Measurements from ENCODE around the gene KAT6B. TPM values are rescaled to one million over a fixed set of nuclear protein-coding genes. Genes with fewer than 3 reads are reported as not detected.

Gene KAT6B
- total RNA-seq, 1 experiment from 2014 or later = 14.9 TPM

DNA sequence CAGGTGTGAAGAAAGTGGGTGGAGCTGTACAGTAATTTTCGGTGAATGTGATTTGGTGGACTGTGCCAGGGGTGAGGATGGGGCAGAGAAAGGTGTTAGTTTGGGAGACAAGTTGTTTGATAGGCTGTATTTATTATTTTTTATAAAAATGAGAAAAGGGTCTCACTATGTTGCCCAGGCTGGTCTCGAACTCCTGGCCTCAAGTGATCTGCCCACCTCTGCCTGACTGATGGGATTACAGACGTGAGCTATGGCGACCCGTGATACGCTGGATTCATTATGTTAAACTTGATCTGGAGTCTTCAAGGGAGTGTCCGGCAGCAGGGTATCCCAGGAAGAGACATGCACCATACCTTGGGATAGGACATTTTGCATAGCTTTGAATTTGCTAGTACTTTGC lies 1.3 kb downstream of the KAT6B start:
- CTCF ChIA-PET = no interaction called here
- peaks cover 22% of the 10 kb centered on the region for H3K4me1 ChIP-seq
- intact Hi-C loops (cut with micrococcal nuclease; ENCODE audit: unreplicated experiment) = loop anchor here (2.0 kb wide), 1 partner anchor 283 kb away; the partner anchor contains the start of gene SAMD8

GRCh38 chr10:74828946-74829345 lies 2.5 kb downstream of the KAT6B start:
- no peak overlapping the region for H3K27ac Mint-ChIP-seq (ENCODE audit: unreplicated experiment)
- Histone ChIP-seq H3K36me3 (ENCODE audit: control insufficient read depth, insufficient read depth, low read length) (no peaks in the 10 kb centered on the region), H3K9me3 (no peaks in the 10 kb centered on the region), H3K4me1 (peaks cover 18% of the 10 kb centered on the region), H3K27me3 (replicated peaks; ENCODE audit: control insufficient read depth, insufficient read depth, low read length) (no peaks in the 10 kb centered on the region), H3K4me3 (ENCODE audit: low read depth, low read length) (no peak overlapping the region)
- ChIA-PET CTCF (no interaction called here), POLR2A (no interaction called here)
- DNase-seq = no peak
- no peak overlapping the region for H3K4me3 Mint-ChIP-seq (ENCODE audit: unreplicated experiment)
- TSS peak; percentile 37 for BruUV-seq (replicated peaks)
- H3K36me3 Mint-ChIP-seq (ENCODE audit: insufficient read depth, unreplicated experiment) = peaks cover 13% of the 10 kb centered on the region
- no peaks in the 10 kb centered on the region for H3K9me3 Mint-ChIP-seq (ENCODE audit: unreplicated experiment)
- TF ChIP-seq, protein P1, sequence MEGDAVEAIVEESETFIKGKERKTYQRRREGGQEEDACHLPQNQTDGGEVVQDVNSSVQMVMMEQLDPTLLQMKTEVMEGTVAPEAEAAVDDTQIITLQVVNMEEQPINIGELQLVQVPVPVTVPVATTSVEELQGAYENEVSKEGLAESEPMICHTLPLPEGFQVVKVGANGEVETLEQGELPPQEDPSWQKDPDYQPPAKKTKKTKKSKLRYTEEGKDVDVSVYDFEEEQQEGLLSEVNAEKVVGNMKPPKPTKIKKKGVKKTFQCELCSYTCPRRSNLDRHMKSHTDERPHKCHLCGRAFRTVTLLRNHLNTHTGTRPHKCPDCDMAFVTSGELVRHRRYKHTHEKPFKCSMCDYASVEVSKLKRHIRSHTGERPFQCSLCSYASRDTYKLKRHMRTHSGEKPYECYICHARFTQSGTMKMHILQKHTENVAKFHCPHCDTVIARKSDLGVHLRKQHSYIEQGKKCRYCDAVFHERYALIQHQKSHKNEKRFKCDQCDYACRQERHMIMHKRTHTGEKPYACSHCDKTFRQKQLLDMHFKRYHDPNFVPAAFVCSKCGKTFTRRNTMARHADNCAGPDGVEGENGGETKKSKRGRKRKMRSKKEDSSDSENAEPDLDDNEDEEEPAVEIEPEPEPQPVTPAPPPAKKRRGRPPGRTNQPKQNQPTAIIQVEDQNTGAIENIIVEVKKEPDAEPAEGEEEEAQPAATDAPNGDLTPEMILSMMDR (IDR thresholded peaks at IDR 0.05; ENCODE audit: insufficient read depth in 1 of 2, low read depth in 1 of 2, low read length in 1 of 2, severe bottlenecking in 1 of 2, unreplicated experiment in 1 of 2) = no peak
- intact Hi-C loops (cut with micrococcal nuclease; ENCODE audit: unreplicated experiment) = no loop called here
- H3K4me1 Mint-ChIP-seq (ENCODE audit: low read depth, unreplicated experiment) = peaks cover 24% of the 10 kb centered on the region
- no peaks in the 10 kb centered on the region for H3K27me3 Mint-ChIP-seq (ENCODE audit: insufficient read depth, unreplicated experiment)

More for the DNA sequence above, 1.3 kb downstream of the KAT6B start:
- H3K27me3 Mint-ChIP-seq (ENCODE audit: insufficient read depth, unreplicated experiment) = no peaks in the 10 kb centered on the region
- Histone ChIP-seq H3K4me3 (ENCODE audit: low read depth, low read length) (peak overlapping the region; percentile 49), H3K27me3 (replicated peaks; ENCODE audit: control insufficient read depth, insufficient read depth, low read length) (no peaks in the 10 kb centered on the region), H3K36me3 (ENCODE audit: control insufficient read depth, insufficient read depth, low read length) (no peaks in the 10 kb centered on the region), H3K9me3 (no peaks in the 10 kb centered on the region)
- H3K4me3 Mint-ChIP-seq (ENCODE audit: unreplicated experiment) = peak overlapping the region; percentile 86
- peaks cover 25% of the 10 kb centered on the region for H3K4me1 Mint-ChIP-seq (ENCODE audit: low read depth, unreplicated experiment)
- no peak for DNase-seq
- TF ChIP-seq, protein P1 (IDR thresholded peaks at IDR 0.05; ENCODE audit: insufficient read depth in 1 of 2, low read depth in 1 of 2, low read length in 1 of 2, severe bottlenecking in 1 of 2, unreplicated experiment in 1 of 2) = no peak
- POLR2A ChIA-PET = no interaction called here
- peak overlapping the region; percentile 96 for H3K27ac Mint-ChIP-seq (ENCODE audit: unreplicated experiment)
- BruUV-seq (replicated peaks) = TSS peak; percentile 24
- H3K36me3 Mint-ChIP-seq (ENCODE audit: insufficient read depth, unreplicated experiment) = peaks cover 13% of the 10 kb centered on the region
- H3K9me3 Mint-ChIP-seq (ENCODE audit: unreplicated experiment) = no peaks in the 10 kb centered on the region

DNA sequence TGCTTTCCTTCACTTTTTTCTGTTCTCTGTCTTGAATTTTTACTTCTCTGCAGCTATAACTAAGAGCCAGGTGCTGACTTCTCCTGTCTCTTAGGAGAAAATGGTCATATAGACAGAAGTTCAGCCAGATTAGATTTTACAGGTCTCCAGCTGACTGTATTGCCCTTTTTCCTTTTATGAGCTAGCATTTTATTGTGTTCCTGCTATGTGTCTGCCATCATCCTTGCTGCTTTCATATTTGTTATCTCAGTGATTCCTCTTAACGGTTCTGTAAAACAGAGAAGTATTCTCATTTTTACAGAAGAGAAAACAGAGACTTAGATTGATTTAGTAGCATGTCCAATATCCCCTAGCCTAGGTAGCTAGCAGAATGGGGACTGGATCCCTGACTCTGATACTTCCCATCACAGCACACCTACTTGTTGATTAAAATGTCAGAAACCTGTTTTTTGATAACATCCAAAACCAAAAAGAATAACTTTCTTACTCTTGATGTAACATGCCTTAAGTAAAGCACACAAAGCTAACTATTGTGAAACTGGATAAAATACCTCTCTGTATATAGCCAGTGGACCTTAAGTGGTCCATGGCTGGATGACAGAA lies 5.2 kb downstream of the KAT6B start:
- H3K9me3 ChIP-seq = no peaks in the 10 kb centered on the region
- Mint-ChIP-seq H3K4me3 (ENCODE audit: unreplicated experiment) (no peak overlapping the region), H3K9me3 (ENCODE audit: unreplicated experiment) (no peaks in the 10 kb centered on the region), H3K4me1 (ENCODE audit: low read depth, unreplicated experiment) (peaks cover 21% of the 10 kb centered on the region), H3K36me3 (ENCODE audit: insufficient read depth, unreplicated experiment) (peaks cover 5% of the 10 kb centered on the region), H3K27me3 (ENCODE audit: insufficient read depth, unreplicated experiment) (no peaks in the 10 kb centered on the region), H3K27ac (ENCODE audit: unreplicated experiment) (no peak overlapping the region)
- TF ChIP-seq, protein P1 (IDR thresholded peaks at IDR 0.05; ENCODE audit: insufficient read depth in 1 of 2, low read depth in 1 of 2, low read length in 1 of 2, severe bottlenecking in 1 of 2, unreplicated experiment in 1 of 2) = no peak
- no peaks in the 10 kb centered on the region for H3K27me3 ChIP-seq (replicated peaks; ENCODE audit: control insufficient read depth, insufficient read depth, low read length)
- intact Hi-C loops (cut with micrococcal nuclease; ENCODE audit: unreplicated experiment) = no loop called here
- no TSS peak for BruUV-seq (replicated peaks)
- no peaks in the 10 kb centered on the region for H3K36me3 ChIP-seq (ENCODE audit: control insufficient read depth, insufficient read depth, low read length)
- no peak for DNase-seq
- peaks cover 11% of the 10 kb centered on the region; the same call in 1 of the 2 replicates for H3K4me1 ChIP-seq
- H3K4me3 ChIP-seq (ENCODE audit: low read depth, low read length) = no peak overlapping the region
- ChIA-PET POLR2A (no interaction called here), CTCF (no interaction called here)
